Endothelial cell of hepatic sinusoid (primary cell): ENCODE data around the gene CRABP1.

ENCODE experiments used
- in situ Hi-C: cut with HindIII; loops from 2 replicates; pipeline ENCODE4 v1.10.0; 2017; ENCODE audit warnings: low sequenced_read_pairs

The CRABP1 gene

DNA sequence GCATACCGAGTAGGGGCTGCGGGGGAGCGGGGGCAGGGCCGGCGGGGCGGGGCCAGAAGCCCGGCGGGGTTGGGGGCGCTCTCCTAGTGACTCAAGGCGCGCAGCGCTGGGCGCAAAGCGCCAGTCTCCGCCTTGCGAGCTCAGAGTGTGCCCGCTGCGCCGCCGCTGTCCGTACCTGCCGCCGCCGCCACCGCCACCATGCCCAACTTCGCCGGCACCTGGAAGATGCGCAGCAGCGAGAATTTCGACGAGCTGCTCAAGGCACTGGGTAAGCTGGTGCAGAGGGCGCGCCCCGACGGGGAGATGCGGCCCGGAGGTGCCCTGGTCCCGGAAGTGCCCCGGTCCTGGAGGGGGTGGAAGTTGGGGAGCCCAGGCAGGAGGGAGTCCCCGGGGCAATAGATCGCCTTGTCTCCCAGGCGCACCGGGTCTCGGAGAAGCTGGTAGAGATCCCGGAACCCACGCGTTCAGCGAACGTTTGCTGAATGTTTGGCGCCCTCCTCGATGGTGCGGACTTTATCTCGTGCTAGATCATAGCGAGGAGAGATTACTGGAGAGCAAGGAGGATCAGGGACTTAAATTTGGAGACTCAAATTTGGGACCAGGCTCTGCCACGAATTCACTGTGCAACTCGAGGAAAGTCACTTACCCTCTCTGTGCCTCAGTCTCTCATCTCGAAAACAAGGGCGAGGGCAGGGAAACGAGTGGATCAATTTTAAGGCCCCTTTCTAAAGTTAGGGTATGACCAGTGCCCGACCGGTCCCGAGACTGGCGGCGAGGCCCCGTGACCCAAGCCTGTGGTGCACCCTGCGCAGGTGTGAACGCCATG, at the start of gene CRABP1:
Gene CRABP1 (plus strand): TSS at position 123 of the 826 bp plus-strand sequence. CDS start 76 bp downstream, at position 199.
- in situ Hi-C loops: no loop called here

DNA sequence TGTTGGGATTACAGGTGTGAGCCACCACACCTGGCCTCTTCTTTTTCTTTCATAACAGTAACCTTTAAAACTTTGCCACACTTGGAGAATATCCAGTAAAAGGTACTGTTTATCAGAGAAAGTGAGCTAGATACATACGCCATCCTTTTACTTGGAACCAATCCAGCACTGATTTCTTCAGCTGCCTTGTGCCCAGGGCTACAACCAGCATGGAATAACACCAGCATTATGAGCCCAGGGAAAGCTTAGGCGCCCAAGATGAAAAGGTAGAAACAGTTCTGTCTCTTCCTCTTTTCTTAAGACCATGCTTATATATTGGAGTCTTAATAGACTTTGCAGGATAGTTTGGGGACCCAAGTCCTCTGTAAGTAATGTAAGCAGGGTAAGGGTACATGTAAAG, 49.1 kb upstream of the CRABP1 start:
- in situ Hi-C loops: no loop called here

DNA sequence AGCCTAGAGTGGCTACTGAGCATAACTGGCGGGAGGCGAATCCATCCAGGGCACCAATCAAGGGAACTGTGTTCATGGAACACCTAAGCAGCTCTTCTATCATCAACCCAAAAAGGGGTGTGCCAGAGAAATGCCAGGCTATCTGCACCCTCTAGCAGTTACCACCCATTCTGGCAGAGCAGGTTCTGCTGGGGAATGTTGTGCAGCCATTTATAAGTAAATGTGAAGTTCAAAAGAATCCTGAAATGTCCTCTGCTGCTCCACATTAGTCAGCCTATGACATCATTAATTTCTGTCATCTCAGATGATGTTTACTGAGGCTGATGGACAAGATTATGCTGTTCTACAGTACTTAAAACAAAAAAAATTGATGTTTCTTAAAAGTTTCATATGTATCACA, 48.5 kb upstream of the CRABP1 start:
- in situ Hi-C loops: no loop called here

DNA sequence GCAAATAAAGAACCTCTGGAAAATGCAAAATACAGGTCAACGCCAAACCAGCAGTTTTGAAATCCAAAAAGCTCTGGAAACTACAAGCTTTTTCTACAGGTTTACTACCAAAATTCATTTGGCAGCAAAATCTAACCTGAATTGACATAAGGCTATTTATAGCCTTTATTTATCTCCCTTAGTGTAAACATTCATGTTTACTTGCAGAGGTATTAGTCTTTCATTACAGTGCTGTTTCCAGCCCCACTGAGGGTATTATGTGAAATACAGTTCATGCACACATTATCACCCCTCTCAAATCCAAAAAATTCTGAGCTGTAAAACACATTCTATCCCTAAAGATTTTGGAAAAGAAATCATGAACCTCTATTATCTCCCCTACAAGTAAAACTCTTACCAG, 47.9 kb upstream of the CRABP1 start:
- in situ Hi-C loops: no loop called here

DNA sequence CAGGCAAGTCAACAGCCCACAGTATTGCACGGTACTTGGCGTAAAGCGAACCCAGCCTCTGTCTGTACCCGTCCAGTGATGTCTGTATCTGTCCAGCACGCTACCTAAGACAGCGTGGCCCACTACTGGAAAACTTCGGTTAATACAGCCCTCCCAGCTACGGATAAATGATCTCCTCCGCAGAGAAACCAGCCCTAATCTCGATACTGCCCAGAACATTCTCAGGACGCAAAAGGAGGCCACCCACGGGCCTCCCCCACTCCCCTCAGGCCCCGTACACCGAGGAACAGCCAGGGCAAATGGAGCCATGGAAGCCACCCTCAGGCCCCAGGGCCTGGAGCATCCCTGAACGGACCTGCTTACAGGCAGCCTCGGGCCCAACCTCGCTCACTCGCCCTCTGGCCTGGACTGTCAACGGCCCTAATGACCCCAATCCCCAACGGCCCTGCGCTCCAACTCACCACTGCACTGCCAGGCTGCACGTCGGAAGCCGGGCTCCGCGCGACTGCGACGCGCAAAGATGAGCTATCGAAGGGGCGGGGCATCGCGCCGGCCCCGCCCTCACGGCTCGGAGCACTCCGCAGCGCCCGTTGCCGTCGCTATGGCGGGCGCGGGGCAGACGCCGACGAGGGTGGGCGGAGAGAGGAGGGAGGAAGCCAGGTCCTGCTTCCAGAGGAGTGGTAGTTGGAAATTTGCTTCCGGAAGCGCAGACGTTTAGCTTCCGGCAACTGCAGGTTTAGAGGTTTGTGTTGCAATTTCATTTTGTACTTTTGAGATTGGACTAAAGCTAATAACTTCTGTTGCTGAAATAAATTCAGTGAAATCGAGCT, 40.8 kb upstream of the CRABP1 start, which contains the start of gene SKIC8:
Gene SKIC8 (minus strand): TSS at position 509 of the 830 bp plus-strand sequence. CDS start 3,923 bp downstream, outside the sequence.
- in situ Hi-C loops: no loop called here

DNA sequence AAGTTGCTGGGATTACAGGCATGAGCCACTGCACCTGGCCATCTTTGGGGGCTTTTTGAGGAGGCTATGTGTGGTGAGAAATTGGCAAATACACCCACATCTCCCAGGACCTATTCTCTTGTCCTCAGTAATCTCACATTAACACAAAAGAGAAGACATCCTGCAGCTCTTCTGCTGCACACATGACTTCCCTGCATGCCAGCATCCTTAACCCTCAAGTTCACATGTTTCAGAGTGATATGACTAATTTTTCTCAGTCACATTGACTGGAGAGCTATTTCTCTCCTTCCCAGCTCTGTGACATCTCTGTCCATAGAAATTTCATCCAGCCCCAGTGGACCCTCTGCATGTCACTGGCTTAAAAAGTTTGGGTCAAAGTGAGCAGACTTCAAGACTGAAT, 38.8 kb upstream of the CRABP1 start:
- in situ Hi-C loops: no loop called here

DNA sequence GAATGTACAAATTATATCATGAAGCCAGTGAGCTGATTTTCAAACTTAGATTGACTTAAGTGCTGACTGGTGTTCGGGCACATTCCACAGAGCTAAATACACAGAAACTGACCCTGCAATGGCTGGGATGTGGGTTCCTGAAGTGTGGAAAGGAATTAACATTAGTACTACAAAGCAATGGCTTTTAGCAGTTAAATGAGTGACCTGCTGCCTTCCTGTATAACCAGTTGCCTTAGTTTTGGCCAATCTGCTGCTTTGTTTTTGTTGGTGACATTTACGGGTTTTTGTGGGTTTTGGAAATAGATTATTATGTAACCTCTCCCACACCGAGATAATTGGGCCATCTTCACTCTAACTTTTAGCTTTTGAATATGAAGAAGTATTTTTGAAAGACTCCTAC, 38.3 kb upstream of the CRABP1 start:
- in situ Hi-C loops: no loop called here

DNA sequence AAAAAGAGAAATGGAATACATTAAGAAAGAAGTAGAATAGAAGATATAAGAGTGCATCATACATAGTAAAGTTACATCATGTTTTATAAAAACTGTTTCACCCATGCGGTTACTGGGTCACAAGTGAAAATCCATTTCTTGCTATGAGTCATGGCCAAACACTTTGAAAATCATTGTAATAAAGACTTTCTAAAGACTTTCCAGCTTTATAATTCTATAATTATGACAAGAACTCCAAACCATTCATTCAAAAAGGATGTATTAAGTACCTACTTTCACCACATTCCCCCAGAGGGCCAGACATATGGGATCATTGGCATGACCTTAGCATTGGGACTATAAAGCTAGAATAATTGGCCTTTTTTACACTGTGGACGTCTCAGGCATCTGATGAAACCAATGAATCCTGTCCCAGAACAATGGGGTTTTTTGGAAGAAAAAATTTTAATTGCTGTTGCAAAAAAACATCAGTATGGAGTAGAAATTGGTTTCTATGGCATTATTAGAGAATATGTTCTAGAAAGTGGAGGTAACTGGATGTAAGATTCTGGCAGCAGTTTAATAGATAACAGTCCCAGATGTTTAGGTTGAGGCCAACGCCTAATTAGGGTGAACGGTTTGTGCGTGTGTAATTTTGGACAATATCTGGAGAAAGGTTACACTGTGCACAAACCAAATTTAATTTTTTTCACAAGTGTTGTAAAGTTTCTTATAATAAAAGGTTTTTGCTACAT, 37.4 kb upstream of the CRABP1 start:
- in situ Hi-C loops: no loop called here

DNA sequence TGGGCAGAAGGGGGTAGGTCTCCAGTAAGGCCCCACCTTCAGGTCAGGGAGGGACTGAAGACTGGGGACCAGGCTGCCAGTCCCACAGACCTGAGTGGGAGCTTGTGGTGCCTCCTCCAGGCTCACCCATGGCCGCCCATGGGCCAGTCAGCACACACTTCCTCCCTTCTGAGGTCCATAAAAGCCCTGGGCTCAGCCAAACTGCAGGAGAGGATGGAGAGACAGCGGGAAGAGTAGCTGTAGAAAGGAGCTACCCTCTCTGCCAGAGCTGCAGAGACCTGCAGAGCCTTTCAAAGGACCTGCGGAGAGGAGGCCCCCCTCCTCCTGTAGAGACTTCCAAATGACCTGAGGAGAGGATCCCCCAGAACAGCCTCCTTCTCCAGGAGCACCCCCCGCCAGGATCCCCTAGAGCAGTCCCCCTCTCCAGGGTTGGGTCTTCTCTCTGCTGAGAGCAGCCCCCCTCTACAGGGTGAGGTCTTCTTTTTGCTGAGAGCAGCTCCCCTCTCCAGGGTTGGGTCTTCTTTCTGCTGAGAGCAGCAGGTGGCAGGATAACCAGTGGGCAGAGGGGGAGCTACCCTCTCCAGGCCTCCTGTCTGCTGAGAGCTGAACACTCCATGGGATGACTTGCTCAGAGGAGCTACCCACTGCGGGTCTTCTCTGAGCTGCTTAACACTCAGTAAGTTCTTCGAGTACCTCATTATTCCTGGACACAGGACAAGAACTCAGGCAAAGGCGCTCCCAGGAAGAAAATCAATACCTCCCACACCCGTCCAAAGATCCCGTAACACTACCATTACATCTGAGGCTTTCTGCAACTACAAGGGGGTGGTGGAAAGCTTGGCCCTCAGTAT, 35.7 kb upstream of the CRABP1 start:
- in situ Hi-C loops: loop anchor here (5.0 kb wide), 1 partner anchor 43 kb away; no protein-coding TSS in a partner anchor

DNA sequence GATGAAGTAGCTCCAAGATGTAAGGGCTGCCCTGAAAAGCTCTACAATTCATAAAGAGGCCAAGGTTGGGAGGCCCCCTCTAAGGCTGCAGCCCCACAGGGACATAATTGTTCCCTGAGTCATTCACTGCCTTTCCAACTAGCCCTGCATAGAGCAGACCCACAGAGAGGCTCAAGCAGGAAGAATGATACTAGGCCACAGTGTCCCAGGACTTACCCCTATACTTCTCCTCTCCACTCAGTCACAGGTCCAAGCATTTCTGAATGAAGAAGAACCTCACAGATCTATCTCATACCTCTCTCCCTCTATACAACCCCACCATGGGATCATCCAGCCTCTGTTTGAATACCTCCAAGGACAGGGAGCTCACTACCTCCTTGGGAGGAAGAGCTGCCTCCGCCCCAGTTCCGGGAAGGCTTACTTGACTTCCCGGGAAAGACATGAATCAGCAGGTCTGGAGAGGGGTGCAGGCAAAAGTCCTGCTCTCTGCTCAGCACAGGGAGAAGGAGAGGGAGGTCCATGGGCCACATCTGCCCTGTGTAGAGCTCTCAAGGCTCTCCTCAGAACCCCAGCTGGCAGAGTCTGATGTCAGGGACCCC, 33.9 kb upstream of the CRABP1 start:
- in situ Hi-C loops: loop anchor here (5.0 kb wide), 1 partner anchor 41 kb away; no protein-coding TSS in a partner anchor

DNA sequence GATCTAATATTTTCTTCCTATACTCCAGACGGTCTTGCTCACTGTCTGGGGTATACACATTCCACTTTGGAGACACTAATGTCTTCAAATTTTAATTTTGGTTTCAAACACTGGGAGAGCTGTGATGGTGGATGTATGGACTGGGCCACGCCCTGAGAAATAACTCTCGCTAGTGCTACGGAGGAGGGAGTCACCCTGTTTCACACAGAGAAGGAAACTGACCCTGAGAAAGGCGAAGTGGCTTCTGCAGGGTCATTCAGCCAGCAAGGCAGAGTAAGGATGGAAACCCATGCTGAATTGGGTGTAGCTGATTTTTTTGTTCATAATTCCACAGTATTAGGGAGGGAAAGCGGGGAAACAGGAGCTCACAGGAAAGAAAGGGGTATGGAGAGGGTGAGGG, 32.2 kb upstream of the CRABP1 start:
- in situ Hi-C loops: loop anchor here (5.0 kb wide), 1 partner anchor 39 kb away; no protein-coding TSS in a partner anchor

DNA sequence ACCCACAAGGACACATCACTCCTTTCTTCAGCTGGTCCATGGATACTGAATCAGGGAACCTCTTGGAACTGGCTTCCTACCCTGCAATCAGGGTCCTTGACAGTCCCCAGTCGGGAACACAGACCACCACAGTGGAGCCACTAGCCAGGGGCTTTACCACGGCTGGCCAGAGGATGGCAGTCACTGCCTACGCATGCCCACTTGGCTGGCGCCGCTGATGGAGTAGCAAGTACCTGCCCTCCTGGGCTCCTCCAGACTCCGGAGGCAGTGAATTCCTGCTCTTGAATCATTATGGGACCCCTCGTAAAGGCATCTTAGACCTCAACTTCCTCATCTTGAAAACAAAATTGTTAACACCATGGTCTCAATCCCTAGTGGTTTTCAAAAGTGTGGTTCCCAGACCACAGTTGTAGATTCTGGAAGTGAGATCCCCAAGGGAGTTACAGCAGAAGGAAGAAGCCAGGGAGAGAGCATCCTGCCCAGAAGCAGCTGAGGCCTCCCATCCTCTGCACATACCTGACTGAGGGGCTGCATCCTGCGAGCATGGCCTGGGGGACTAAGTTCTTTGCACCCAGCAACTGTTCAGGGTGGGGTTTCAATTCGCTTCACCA, 31.6 kb upstream of the CRABP1 start:
- in situ Hi-C loops: loop anchor here (5.0 kb wide), 1 partner anchor 39 kb away; no protein-coding TSS in a partner anchor

DNA sequence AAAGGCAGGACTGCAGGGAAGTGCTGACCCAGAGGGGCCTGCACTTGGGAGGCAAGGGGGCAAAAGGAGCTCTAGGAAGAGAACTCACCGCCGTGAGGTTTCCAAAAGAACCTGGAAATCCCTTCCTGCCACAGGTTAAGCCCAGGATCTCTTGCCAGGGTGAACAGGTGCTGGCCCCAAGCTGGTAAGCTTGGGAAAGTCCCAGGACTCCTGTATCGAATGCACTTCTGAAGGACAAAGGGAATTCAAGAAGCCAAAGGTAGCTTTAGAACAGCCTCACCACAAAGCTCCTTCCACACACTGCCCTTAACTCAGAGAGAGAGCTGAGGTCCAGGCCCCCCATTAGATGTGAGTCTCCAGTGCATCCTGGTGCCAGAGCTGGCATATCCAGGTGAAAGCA, 28.9 kb upstream of the CRABP1 start:
- in situ Hi-C loops: no loop called here

DNA sequence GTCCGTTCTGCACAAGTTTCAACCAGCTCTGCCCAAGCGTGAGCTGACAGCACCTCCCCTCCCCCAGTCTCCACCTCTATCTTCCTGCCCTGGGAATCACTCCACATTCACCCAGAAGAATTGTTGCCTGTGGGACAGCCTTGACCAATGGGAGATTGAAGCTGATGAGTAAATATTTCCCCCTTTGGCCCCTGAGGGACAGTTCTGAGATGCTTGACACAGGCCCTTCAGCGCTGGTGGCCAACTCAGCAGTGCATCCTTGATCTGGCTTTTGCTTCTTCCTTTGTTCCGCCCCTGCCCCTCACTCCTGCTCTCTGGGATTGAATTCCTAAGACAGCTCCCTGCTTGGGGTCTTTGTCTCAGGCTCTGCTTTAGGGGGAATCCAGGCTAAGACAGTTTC, 27.6 kb upstream of the CRABP1 start:
- in situ Hi-C loops: no loop called here

DNA sequence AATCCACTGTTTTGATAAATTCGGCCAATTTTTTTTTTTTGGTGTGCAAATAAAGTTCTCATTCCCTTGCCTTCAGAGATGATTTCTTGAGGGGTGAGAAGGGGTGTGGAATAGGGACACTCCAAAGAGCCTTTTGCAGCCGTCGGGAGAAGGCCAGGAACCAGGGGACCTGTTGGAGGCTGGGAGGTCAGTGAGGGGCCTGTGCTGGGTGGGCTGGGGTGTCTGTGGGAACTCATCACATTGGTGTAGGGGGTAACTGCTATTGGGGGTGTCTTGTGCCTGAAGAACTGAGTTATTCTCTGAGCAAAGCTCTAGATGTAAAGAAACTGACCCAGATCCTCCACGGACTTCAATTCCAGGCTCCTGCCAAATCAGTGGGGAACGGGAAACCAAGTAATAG, 27.2 kb upstream of the CRABP1 start:
- in situ Hi-C loops: no loop called here

DNA sequence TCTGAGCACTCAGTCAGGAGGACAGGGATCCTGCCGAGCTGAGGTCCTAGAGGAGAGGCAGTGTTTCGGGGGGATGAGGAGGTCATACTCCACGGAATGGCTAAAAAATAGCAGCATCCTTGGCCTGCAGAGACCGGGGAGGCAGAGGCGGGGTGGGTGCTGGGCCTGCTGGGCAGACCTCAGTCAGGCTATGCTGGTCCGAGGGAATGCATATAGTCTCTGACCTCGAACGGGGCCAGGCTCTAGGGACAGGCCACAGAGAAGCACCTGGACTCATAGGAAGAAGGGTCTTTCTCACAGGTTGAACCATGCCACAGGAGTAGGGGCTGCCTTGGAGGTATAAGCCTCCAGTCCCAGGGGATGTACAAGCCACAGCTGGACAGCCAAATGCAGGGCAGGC, 26.8 kb upstream of the CRABP1 start:
- in situ Hi-C loops: no loop called here

DNA sequence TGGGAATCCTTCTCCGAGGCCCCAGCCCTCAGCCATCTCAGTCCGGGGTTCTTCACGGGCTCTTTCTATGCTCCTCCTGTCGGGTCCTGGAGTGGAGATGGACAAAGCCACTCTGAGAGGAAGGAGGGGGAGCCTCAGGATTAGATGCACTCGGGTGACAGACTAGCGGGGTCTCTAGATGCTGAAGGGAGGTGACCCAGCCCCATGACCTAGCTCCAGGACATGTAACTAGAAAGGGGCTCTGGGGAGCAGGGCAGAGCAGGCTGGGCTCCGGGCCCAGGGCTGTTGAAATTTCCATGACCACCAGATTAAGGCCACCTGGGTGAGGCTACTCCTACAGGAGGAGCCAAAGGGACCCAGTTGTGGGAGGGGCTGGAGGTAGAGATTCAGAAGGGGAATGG, 26.0 kb upstream of the CRABP1 start:
- in situ Hi-C loops: no loop called here

DNA sequence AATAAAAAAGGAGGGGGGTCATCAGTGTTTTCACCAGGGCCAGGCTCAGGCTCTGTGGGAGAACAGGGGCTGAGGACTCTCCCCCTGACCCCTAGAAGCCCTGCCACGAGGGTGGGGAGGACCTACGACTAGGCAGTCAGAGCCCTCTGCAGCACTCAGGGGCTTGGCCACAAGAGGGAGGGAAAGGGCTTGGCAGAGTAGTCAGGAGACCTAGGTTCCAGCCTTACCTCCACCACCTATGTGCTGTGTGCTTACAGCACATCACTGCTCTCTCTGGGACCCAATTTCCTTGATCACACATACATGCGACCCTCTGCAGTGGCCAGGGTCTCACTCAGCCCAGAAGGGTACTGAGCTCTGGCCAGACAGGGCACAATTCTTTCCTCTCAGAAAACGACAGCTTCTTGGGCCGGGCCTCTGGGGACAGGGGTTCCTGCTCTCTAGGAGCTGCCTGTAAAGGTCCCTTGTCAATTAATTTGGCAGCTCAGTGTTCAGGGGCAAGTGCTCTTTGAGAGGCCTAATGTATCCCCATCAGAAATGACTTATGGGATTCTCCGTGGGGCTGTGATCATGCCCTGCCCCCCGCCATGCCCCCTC, 24.4 kb upstream of the CRABP1 start:
- in situ Hi-C loops: no loop called here
